Activated CD8-positive, alpha-beta T cell treated with anti-CD3 and anti-CD28 coated beads for 36 hours (primary cell): ENCODE data around the gene SEC22A. TPM values are rescaled to one million over a fixed set of nuclear protein-coding genes. Genes with fewer than 3 reads are reported as not detected.

Experiments used
- ATAC-seq: fragments of 200-7000 bp; cut with Tn5 transposase; one replicate; pipeline ENCODE4 v1.10.0; 2021; ENCODE audit warnings: mild to moderate bottlenecking, moderate library complexity
- CTCF ChIA-PET: fragments of 350-600 bp; sonication (Branson Sonifier 250); formaldehyde crosslinking; loops from one replicate; lab custom pipeline; 2021; ENCODE audit warnings: antibody characterized with exemption; lab: Charles Lee
- POLR2A ChIA-PET: fragments of 350-600 bp; sonication (Branson Sonifier 250); formaldehyde crosslinking; loops from one replicate; lab custom pipeline; 2021; ENCODE audit warnings: antibody characterized with exemption; lab: Charles Lee
- DNase-seq: peaks from one replicate; pipeline ENCODE4 v3.0.0-alpha.2; 2020
- H3K27ac Mint-ChIP-seq: one replicate; pipeline ENCODE4 v1.8.0; 2021; ENCODE audit warnings: mild to moderate bottlenecking, mixed read lengths
- H3K27me3 Mint-ChIP-seq: one replicate; pipeline ENCODE4 v1.8.0; 2021; ENCODE audit warnings: mixed read lengths
- H3K36me3 Mint-ChIP-seq: one replicate; pipeline ENCODE4 v1.8.0; 2021; ENCODE audit warnings: low read depth, mixed read lengths
- H3K4me1 Mint-ChIP-seq: one replicate; pipeline ENCODE4 v1.8.0; 2021; ENCODE audit warnings: low read depth, mixed read lengths
- H3K4me3 Mint-ChIP-seq: one replicate; pipeline ENCODE4 v1.8.0; 2021; ENCODE audit warnings: mild to moderate bottlenecking, moderate library complexity, mixed read lengths
- H3K9me3 Mint-ChIP-seq: one replicate; pipeline ENCODE4 v1.8.0; 2021; ENCODE audit warnings: mixed read lengths
- CTCF ChIP-seq: fragments of 200-600 bp; IDR thresholded peaks from one replicate; pipeline ENCODE4 v1.8.0; 2022; ENCODE audit warnings: antibody characterized with exemption, mild to moderate bottlenecking
- intact Hi-C: fragments of 100-400 bp; cut with micrococcal nuclease; formaldehyde crosslinking; loops from one replicate; pipeline ENCODE4 v1.10.0; 2022
- total RNA-seq, 2 experiments: library from RNA; stranded (reverse); gene quantifications; one replicate each; pipeline ENCODE4 v1.2.3, GENCODE V29; 2021

Gene SEC22A
- total RNA-seq, 2 experiments from 2014 or later = 13.7 to 14.3 TPM

GRCh38 chr3:123244128-123244527, 42.4 kb downstream of the SEC22A start:
- DNase-seq (peak; percentile 4), ATAC-seq (no peak)
- Mint-ChIP-seq H3K4me1 (peaks cover 6% of the 10 kb centered on the region), H3K4me3 (no peak overlapping the region), H3K27ac (no peak overlapping the region), H3K27me3 (no peaks in the 10 kb centered on the region), H3K9me3 (no peaks in the 10 kb centered on the region), H3K36me3 (peaks cover 38% of the 10 kb centered on the region)
- POLR2A ChIA-PET = no interaction called here
- CTCF ChIA-PET = no interaction called here
- intact Hi-C loops = no loop called here
- no peak for TF ChIP-seq CTCF

- intact Hi-C loops = no loop called here
- Mint-ChIP-seq H3K27ac (no peak overlapping the region), H3K36me3 (peaks cover 25% of the 10 kb centered on the region), H3K9me3 (no peaks in the 10 kb centered on the region), H3K27me3 (no peaks in the 10 kb centered on the region), H3K4me3 (no peak overlapping the region), H3K4me1 (peaks cover 2% of the 10 kb centered on the region)
- ATAC-seq (no peak), DNase-seq (no peak)
- POLR2A ChIA-PET = no interaction called here
- CTCF ChIA-PET = no interaction called here
- TF ChIP-seq CTCF = no peak
These were observed 45.1 kb downstream of the SEC22A start for GRCh38 chr3:123246866-123247265.

- no peak for DNase-seq
- ChIA-PET CTCF (interaction anchor here (1.0 kb wide), 1 partner anchor 314 kb away, joined by 4 read pairs; no protein-coding TSS in a partner anchor), POLR2A (no interaction called here)
- peaks cover 8% of the 10 kb centered on the region for H3K36me3 Mint-ChIP-seq
- H3K4me1 Mint-ChIP-seq = no peaks in the 10 kb centered on the region
- H3K27me3 Mint-ChIP-seq = no peaks in the 10 kb centered on the region
- intact Hi-C loops = no loop called here
- no peak overlapping the region for H3K27ac Mint-ChIP-seq
- no peak overlapping the region for H3K4me3 Mint-ChIP-seq
- no peaks in the 10 kb centered on the region for H3K9me3 Mint-ChIP-seq
- ATAC-seq = no peak
- no peak for TF ChIP-seq CTCF
These were observed 54.5 kb downstream of the SEC22A start for GRCh38 chr3:123256256-123256655.

GRCh38 chr3:123258359-123258758, 56.6 kb downstream of the SEC22A start:
- TF ChIP-seq CTCF = no peak
- Mint-ChIP-seq H3K4me3 (no peak overlapping the region), H3K27ac (no peak overlapping the region), H3K4me1 (no peaks in the 10 kb centered on the region), H3K9me3 (no peaks in the 10 kb centered on the region), H3K27me3 (no peaks in the 10 kb centered on the region), H3K36me3 (peaks cover 7% of the 10 kb centered on the region)
- POLR2A ChIA-PET = no interaction called here
- no peak for DNase-seq
- ATAC-seq = no peak
- CTCF ChIA-PET = interaction anchor here (1.5 kb wide), 1 partner anchor 22 kb away, joined by 3 read pairs; no protein-coding TSS in a partner anchor
- intact Hi-C loops = no loop called here

GRCh38 chr3:123258811-123259420, 57.2 kb downstream of the SEC22A start:
- no peaks in the 10 kb centered on the region for H3K9me3 Mint-ChIP-seq
- DNase-seq (no peak), ATAC-seq (peak; percentile 60)
- H3K36me3 Mint-ChIP-seq = peaks cover 7% of the 10 kb centered on the region
- no peak overlapping the region for H3K27ac Mint-ChIP-seq
- H3K27me3 Mint-ChIP-seq = no peaks in the 10 kb centered on the region
- CTCF ChIA-PET = interaction anchor here (1.5 kb wide), 1 partner anchor 23 kb away, joined by 3 read pairs; no protein-coding TSS in a partner anchor
- intact Hi-C loops = no loop called here
- no peak overlapping the region for H3K4me3 Mint-ChIP-seq
- POLR2A ChIA-PET = no interaction called here
- peak; percentile 37 for TF ChIP-seq CTCF
- no peaks in the 10 kb centered on the region for H3K4me1 Mint-ChIP-seq
